ENCODE data around the gene TMCO5A.

TMCO5A gene

DNA sequence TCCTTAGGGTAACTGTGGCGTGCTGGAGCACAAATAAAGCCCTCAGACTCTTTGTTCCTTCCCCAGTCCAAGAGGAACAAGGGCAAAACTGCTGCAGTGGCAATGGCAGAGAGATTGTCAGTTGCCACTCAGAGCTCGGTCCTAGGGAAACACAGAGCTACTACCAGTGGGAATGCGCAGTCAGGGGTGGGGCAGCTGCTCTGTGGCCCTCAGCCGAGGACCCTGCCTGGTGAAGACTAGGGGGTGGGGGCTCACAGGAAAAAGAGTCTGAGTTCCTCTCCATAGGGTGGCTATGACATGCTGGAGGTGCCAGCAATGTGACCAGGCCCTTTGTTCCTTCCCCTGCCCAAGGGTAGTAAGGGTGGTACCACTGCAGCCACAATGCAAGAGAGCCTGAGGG is 43.8 kb downstream of the TMCO5A start:
- no peak for DNase-seq

DNA sequence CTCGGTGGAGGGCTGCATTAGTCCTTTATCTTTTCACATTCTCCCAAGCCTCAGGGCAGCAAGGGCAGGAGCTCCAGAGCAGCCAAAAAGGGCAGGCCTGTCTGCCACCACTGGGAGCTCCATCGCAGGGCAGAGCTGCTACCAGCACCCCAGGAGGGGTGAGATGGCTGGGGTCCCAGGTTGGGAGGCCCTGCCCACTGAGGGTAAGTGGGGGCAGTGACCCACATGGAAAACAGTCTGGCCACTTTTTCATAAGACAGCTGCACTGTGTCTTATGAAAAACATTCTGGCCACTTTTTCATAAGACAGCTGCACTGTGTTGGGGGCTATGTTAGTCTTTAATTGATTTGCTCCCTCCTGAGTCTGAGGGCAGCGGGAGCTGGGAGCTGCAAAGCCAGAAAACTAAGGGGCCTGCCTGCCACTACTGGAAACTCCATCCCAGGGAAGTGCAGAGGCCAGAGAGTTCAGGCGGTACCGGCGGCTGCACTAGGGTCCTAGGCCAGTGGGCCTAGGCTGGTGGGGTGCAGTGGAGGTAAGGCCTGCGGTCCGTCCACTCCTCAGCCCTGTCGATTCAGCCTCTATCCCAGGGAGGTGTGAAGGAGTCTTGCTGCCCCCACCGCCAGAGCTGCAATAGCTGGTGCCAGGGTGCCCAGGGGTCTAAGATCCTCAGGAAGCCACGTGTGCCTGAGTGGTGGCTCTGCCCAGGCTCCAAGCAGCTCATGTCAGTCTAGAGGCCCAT is 45.4 kb downstream of the TMCO5A start:
- no peak for DNase-seq

DNA sequence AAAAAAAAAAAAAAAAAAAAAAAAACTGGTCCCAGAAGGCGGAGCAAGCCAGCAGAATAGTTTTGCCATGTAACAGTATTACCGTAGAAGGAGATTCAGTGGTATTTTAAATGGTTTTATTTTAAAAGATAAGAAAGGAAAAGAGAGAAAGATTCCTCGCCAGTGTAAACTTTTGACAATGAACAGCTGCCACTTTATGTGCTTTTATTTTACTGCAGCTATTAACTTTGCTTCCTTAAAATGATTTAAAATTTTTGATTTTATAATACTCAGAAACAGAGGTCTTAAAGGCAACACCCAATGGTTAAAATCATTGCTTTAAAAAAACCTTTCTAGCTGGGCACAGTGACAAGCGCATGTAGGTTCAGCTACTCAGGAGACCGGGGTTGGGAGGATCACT is 46.8 kb downstream of the TMCO5A start:
- no peak for DNase-seq

DNA sequence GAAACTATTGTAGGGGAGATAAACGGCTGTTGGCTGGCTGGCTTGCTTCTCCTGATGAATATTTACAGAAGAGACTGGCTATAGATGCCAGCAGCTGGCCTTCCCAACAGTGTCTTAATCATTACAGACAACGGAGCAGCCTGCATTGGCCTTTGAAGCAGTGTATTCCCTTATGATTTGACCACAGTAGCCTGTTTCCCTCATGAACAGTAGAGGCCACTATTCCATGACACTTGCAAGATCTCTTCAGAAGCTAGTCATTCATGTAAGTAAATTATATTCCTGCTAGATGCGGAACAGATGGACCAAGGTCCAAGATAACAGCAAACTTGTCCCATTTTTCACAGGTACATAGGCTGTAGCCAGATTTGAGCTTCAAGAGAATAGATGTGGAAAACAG is 47.3 kb downstream of the TMCO5A start:
- peak in 1 of 2 experiments; percentile 3 for DNase-seq

DNA sequence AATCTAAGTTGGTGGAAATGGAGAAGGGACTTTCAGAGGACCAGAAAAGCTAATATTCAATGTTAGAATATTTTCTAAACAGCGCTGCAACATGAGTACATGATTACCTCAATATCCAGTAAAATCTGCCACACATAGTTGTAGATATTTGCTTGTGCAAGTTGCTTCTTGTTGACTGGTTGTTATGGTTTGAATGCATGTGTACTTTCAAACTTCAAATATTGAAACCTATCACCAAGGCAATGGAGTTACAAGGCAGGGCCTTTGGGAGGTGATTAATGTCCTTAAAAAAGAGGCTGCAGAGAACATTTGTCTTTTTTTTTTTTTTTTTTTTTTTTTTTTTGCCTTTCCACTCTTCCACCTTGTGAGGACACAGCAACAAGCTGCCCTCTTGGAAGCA is 49.9 kb downstream of the TMCO5A start:
- no peak for DNase-seq

DNA sequence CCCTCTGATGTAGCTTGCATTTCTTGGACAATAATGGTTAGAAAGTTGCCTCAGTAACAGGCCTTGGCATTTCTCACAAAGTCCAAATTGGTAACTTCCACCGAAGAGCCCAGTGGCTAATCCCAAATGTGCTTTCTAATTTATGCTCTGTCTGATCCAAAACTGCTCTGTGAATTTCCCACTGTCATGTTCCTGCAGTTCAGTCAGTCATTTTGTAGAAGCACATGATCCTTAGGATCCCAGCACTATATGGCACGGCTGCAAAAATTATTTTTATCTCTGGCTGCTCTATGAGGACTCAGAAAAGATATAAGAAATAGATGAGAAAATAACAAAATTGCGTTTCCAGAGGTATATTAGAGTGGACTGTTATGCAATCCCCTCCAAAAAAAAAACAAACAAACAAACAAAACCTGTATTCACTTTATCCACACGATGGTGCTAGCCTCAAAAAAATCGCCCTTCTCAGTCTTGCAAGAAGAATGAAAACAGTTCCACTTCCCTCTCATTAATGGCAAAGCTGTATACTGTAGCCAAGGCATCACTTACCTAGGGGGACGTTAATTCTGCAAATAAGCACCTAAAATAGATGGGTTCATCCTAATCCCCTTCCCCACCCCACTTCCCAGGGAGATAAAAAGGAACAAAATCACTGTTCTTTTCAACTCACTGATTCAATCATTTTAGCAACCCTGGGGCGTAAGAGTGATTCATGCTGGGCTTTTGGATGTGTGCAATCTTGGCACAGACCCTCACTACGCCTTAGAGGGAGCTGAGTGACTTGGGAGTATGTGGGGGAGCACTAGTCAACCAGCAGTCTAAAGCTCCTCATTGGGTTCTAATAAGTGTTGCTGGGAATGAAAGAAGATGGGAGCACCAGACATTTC is 61.3 kb downstream of the TMCO5A start:
- peak in 1 of 2 experiments; percentile 38 for DNase-seq
